GM19395 (cell line): Measurements from ENCODE around the gene PLET1.

Source experiments
- ATAC-seq: cut with Tn5 transposase; IDR thresholded peaks from one replicate; pipeline ENCODE4 v1.9.1; 2021; ENCODE audit warnings: mild to moderate bottlenecking, moderate library complexity; ENCODE audit not compliant: unreplicated experiment

The PLET1 gene

GRCh38 chr11:112247201-112247600 lies 13.5 kb downstream of the PLET1 start:
- no peak for ATAC-seq

- ATAC-seq: no peak
Measured at GRCh38 chr11:112241486-112241885, 19.2 kb downstream of the PLET1 start.

DNA sequence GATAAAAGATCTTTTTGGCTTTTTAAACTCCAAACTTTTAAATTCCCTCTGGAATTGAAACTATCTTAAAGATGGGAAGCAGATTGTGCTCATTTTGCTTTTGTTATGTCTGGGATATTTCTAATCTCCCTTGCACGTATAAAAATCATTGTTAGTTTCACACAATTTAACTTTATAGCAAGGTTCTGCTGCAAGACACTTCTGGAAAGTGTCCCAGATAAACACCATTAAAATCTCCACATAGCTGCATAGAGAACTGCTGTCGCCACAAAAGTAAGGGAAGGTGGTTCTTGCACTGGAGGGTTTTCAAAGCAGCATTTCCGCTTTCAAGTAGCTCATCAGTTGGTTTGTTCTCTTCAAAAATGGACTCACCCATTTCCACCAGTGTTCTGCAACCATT lies 22.6 kb downstream of the PLET1 start:
- ATAC-seq: no peak

- no peak for ATAC-seq
Measured at GRCh38 chr11:112237451-112237850, 23.2 kb downstream of the PLET1 start.

GRCh38 chr11:112235750-112236390 lies 24.8 kb downstream of the PLET1 start:
- peak; percentile 79 for ATAC-seq

GRCh38 chr11:112231952-112232351 lies 28.7 kb downstream of the PLET1 start:
- ATAC-seq: no peak

- ATAC-seq: no peak
Measured at GRCh38 chr11:112229746-112230433, 30.8 kb downstream of the PLET1 start.

GRCh38 chr11:112229159-112229558 lies 31.5 kb downstream of the PLET1 start:
- no peak for ATAC-seq

DNA sequence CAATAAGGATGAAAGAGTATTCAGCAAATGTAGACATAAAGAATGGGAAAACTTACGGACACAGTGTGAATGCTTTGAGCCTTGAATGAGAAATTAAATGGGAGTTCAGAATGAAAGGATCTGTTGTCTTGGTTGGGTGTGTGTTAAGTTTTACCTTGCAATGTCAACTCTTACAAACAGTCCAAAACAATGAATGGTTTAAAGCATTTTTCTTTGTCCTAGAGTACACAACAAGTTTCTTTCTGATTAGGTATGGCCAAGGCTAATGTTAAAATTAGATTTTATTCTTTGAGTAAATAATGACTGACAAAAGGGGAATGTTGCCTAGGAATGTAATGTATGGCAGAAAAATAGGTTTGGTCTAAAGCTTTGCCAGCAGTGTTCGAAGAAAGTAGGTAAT lies 32.0 kb downstream of the PLET1 start:
- no peak for ATAC-seq

DNA sequence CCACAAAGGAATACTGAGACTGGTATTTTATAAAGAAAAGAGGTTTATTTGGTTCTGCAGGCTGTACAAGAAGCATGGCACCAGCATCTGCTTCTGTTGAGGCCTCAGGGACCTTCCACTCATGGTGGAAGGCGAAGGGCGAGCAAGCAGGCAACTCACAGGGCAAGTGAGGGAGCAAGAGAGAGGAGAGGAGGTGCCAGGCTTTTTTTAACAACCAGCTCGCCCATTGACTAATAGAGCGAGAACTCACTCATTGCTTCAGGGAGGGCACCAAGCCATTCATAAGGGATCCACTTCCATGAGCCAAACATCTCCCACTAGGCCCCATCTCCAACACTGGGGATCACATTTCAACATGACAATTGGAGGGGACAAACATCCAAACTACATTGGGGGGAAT lies 33.2 kb downstream of the PLET1 start:
- no peak for ATAC-seq

DNA sequence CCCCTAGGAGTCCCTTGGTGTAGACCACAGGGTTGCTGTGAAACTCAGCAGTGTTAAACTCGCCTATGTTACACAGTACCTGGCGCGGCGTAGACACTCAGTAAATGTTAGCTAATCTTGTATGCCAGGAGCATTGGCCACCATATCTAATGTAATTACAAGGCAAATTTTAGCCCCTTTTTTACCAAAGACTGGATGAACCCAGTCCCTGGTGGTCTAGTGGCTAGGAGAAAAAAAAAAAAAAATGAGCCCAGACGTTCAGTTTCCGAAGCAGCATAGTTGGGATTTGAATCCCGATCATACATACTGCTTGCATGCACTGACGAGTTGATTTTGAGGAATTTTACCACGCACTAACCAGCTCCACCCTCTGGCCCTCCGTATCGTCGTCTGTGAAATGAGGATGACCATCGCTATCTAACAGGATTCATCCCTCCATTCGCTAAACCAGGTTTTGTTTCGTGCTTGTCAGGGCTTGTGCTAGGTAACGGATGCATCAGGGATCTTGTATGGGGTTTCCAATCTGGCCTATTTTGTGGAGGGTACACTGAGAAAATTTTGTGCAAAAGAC lies 33.7 kb downstream of the PLET1 start:
- peak; percentile 57 for ATAC-seq

DNA sequence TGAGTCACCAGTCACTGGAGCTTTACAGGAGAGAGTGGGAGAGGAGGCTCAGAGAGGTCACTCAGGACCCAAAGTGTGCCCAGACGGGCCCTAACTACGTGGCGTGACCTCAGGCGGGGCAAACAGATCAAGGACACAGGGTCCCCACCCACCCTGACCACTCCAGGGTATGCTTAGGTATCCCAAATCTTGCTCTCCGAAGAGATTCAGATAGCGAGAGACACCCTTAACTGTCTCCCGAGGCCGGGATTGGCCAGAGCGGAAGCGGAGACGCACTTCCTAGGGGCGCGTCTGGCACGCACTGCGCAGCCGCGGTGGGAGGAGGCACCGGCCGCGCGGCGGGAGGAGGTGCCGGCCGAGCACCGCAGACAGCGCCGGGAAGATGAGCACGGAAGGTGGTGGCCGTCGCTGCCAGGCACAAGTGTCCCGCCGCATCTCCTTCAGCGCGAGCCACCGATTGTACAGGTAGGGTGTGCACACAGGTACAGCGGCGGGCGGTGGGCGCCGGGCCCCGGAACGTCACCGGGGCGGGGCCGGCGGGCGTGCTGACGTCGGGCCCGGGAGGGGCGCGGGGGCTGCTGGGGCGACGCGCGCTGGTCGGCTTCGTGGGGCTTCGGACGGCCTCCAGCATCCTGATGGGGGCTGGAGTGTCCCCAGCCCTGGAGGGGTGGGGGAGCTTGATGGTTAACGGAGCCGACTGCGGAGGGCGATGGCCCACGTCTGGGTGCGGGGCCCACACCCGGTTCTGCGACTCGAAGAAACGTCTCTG lies 34.4 kb downstream of the PLET1 start, which contains the start of gene PTS:
Gene PTS (plus strand): TSS at position 367 of the 769 bp plus-strand sequence. CDS start 16 bp downstream, at position 383.
- ATAC-seq: peak; percentile 97

DNA sequence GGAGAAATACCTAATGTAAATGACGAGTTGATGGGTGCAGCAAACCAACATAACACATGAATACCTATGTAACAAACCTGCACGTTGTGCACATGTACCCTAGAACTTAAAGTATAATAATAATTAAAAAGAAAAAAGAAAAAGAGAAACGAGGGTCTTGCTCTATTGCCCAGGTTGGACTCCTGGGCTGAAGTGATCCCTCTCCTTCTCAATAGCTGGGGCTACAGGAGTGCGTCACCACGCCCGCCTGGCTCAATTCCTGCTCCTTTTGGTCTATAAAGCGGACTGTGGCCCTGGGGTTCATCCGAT lies 35.0 kb downstream of the PLET1 start:
- ATAC-seq: no peak

DNA sequence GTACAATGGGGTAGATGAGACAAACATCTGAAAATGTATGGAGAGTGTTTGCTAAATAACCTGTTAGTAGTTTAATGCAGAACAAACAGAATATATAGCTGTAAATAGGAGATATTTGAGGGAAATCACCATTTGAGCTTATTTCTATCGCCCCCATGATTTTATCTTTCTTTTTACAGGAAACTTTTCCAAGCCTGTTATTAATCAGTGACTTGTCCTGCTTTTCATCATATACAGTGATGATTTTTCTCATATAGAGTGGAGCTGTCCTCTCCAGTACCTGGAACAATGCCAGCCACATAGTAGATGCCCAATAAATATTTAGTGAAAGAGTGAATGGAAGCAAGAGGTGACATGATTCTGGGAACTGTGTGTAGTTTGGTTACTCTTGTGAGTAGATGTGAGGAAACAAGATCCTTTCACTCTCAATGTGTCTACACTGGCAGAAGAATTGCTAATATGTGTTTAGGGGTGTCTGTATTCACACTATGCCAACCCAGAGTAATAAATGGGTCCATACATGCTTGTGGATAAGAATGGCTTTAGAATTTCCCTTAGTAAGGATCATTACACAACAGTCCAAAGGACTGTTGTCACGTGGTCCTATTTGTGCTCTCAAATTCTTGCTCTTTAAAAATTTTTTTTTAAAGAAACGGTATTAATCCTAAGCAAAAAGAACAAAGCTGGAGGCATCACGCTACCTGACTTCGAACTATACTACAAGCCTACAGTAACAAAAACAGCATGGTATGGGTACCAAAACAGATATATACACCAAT lies 36.7 kb downstream of the PLET1 start:
- no peak for ATAC-seq

- no peak for ATAC-seq
Measured at GRCh38 chr11:112223121-112223520, 37.5 kb downstream of the PLET1 start.

DNA sequence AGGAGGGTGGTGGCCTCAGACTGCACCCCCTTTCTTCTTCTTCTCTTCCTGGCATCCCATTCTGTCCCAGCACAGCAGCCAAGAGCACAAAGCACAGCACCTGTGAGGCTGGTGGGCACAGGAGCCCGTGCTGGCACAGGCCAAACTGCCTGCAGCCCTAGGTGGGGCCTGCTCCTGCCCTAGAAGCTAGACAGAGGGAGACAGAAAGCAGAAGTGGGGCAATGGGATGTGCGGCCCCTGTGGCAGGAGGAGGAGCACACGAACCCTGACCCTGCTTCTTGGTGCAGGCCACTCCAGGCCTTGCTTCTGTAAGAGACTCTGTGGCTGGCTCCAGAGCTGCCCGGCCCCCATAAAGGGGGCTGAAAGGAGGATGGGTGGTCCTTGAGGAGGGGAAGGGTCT lies 38.4 kb downstream of the PLET1 start:
- no peak for ATAC-seq

DNA sequence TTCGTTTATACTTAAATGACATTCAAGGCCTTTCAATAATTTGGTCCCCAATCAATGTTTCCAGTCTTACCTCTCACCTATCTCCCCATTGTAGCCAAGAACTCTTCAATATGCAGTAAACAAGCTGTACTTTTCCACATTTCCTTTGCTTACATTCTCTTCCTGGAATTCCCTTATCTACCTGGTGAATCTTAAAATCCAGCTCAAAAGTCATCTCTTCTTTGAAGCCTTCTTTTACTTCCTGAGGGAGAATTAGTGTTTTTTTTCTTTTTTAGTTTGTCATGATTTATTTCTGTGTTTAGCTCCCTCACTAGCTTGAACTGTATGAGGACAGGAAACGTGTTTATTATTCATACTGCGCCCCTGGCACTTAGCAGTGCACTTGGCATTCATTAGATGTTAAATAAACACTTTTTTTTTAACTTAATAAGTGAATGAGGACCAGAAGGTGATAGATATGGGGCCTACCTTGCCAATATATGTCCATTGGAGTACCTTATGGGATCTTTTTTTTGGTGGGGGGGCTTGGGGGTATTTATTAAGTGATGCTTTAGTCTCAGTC lies 39.3 kb downstream of the PLET1 start:
- ATAC-seq: no peak

- ATAC-seq: peak; percentile 99
Measured at GRCh38 chr11:112219476-112220232, 41.0 kb downstream of the PLET1 start.

GRCh38 chr11:112216561-112217105 lies 44.0 kb downstream of the PLET1 start:
- no peak for ATAC-seq

- ATAC-seq: no peak
Measured at GRCh38 chr11:112215621-112216020, 45.0 kb downstream of the PLET1 start.
